Kidney (tissue), 14 donors: ENCODE data around the gene SLC12A7. TPM values are rescaled to one million over a fixed set of nuclear protein-coding genes. Genes with fewer than 3 reads are reported as not detected.

ENCODE experiments used
- DNase-seq, 5 donors: peaks; one replicate each; pipeline ENCODE4 v3.0.0-alpha.2; 2013 to 2020
- FAIRE-seq: peaks from 2 replicates; lab custom pipeline; 2012; peaks lifted over from hg19 to GRCh38; lab: Jason Lieb, UNC
- H3K27ac ChIP-seq, 2 donors: one replicate each; pipeline ENCODE4 v1.7.0; 2013; ENCODE audit warnings: low read depth in 2 of 2, low read length in 2 of 2, inconsistent platforms in 1 of 2
- H3K27me3 ChIP-seq: one replicate; pipeline ENCODE4 v1.7.1; 2013; ENCODE audit warnings: low read length, inconsistent platforms; ENCODE audit not compliant: control insufficient read depth, insufficient read depth
- H3K36me3 ChIP-seq, 3 donors: one replicate each; pipeline versions ENCODE4 v1.7.0 to v1.7.1; 2013; ENCODE audit warnings: low read length in 3 of 3, control low read depth in 1 of 3, inconsistent platforms in 1 of 3; ENCODE audit not compliant: insufficient read depth in 3 of 3, control insufficient read depth in 2 of 3
- H3K4me1 ChIP-seq, 3 donors: one replicate each; pipeline versions ENCODE4 v1.7.0 to v1.7.1; 2013; ENCODE audit warnings: low read length in 3 of 3, inconsistent platforms in 1 of 3, low read depth in 1 of 3; ENCODE audit not compliant: control insufficient read depth in 2 of 3, insufficient read depth in 2 of 3
- H3K4me3 ChIP-seq, 3 donors: one replicate each; pipeline versions ENCODE4 v1.7.0 to v1.8.1; 2013; ENCODE audit warnings: low read length in 3 of 3, control low read depth in 1 of 3, inconsistent platforms in 1 of 3
- H3K9ac ChIP-seq, 3 donors: one replicate each; pipeline versions ENCODE4 v1.7.0 to v1.7.1; 2013; ENCODE audit warnings: low read length in 3 of 3, control low read depth in 1 of 3, inconsistent platforms in 1 of 3
- H3K9me3 ChIP-seq, 3 donors: one replicate each; pipeline versions ENCODE4 v1.7.0 to v1.7.1; 2013; ENCODE audit warnings: low read length in 3 of 3, control low read depth in 1 of 3, inconsistent platforms in 1 of 3; ENCODE audit not compliant: control insufficient read depth in 2 of 3, insufficient read depth in 1 of 3
- intact Hi-C: fragments of 100-400 bp; cut with DNase I; formaldehyde crosslinking; loops from one replicate; pipeline ENCODE4 v1.11.1; 2022
- polyA plus RNA-seq: library from polyadenylated mRNA; stranded (reverse); fragments of 350-450 nt; fragmentation: Illumina TruSeq; extraction: RNeasy Lipid Tissue Mini Kit (QIAGEN cat#74804); gene quantifications from one replicate; pipeline ENCODE4 v1.2.3, GENCODE V29; 2014; ENCODE audit warnings: low read depth, low replicate concordance; ENCODE audit not compliant: insufficient read depth
- total RNA-seq: library from RNA; stranded (reverse); fragmentation: NEBNext Ultra II Directional; extraction: Animal tissue kit (Norgen Biotek cat#: 25700); gene quantifications from one replicate; pipeline ENCODE4 v1.2.1, GENCODE V29; 2021
- TF ChIP-seq, protein P1 (sequence below): IDR thresholded peaks from 3 replicates; pipeline ENCODE4 v1.5.1; 2012; ENCODE audit warnings: mild to moderate bottlenecking, moderate library complexity, borderline replicate concordance; ENCODE audit not compliant: insufficient read depth; ENCODE audit errors: extremely low read depth
- donor health status: control.
- donor health status: control.
- donor health status: control.
- donor health status: control.
- donor health status: control.
- donor health status: DM: yes; HTN: yes; CAD: no.
- donor health status: Normal renal cell carcinoma (clear cell type).

SLC12A7 gene
- total and polyA plus RNA-seq, 2 donors from 2014 or later = 28.2 to 92.9 TPM

DNA sequence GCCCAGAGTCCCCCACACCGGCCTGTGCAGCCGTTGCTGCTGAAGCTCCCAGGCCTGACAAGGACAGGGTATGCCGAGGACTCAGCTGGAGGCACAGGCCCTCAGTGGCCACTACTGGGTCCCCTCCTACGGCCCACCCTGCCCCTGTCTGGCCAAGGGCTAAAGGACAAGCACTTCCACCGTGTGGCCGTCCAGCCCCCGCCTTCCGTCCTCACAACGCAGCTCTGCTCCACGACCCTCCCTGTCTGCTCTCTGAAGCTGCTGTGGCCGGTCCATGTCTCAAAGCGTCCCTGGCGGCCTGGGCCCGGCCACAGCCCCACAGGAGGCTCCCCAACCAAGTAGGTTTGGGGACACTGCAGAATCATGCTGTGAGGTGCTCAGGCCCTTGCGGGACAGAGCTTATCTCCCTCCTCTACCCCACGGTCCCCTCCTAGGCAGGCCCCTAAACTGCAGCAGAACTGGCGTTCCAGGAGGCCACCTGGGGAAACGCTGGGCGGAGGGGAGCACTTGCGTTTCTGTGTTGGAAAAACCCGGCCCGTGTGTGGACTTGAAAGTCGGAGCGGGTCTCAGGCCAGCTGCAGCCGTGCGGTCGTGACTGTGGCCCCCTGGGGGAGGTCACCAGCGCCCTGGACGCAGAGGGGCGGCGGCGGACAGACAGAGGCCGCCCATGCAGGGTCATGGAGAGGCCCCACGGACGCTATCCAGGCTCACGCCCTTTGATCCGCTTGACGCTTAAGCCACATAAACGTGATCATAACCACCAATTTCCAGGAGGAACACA is 57.7 kb downstream of the SLC12A7 start:
- TF ChIP-seq, protein P1, sequence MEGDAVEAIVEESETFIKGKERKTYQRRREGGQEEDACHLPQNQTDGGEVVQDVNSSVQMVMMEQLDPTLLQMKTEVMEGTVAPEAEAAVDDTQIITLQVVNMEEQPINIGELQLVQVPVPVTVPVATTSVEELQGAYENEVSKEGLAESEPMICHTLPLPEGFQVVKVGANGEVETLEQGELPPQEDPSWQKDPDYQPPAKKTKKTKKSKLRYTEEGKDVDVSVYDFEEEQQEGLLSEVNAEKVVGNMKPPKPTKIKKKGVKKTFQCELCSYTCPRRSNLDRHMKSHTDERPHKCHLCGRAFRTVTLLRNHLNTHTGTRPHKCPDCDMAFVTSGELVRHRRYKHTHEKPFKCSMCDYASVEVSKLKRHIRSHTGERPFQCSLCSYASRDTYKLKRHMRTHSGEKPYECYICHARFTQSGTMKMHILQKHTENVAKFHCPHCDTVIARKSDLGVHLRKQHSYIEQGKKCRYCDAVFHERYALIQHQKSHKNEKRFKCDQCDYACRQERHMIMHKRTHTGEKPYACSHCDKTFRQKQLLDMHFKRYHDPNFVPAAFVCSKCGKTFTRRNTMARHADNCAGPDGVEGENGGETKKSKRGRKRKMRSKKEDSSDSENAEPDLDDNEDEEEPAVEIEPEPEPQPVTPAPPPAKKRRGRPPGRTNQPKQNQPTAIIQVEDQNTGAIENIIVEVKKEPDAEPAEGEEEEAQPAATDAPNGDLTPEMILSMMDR = no peak
- Histone ChIP-seq H3K9ac (no peak overlapping the region), H3K27me3 (no peaks in the 10 kb centered on the region)

DNA sequence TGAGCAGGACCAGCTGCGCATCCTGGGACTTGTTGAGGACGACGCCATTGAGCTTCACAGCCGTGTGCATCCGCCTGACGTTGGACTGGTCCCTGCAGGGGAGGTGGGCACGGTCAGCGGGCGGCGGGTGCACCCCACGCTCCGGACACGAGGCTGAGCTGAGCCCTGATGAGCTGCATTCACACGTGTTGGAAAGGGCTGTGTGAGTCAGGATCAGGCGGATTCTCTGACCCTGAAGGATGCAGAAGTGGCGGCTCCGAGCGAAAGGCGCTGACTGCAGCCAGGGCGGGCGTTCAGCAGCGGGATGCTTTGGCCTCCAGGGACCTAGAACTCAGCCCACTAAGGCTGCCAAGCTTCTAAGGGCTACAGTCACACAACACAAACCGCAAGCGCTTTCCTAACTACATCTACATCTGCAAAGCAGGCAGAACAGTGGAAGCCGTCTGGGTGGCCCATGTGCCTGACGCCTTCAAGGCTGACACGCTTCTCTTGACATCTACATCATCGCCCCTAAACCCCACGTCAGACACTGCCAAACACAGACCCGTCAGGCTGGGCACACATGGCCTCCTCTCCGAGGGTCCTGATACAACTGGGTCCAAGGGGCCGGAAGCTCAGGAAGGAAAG is 58.4 kb downstream of the SLC12A7 start:
- no peak for FAIRE-seq

More for the DNA sequence above, 57.7 kb downstream of the SLC12A7 start:
- Histone ChIP-seq H3K36me3 (peaks cover 3 to 48% (median 27%) of the 10 kb centered on the region in 3 donors), H3K4me3 (no peak overlapping the region), H3K4me1 (no peaks in the 10 kb centered on the region), H3K9me3 (no peaks in the 10 kb centered on the region), H3K27ac (no peak overlapping the region)
- no peak for FAIRE-seq
- peak in 1 of 5 donors; percentile 76 for DNase-seq
- intact Hi-C loops = no loop called here

DNA sequence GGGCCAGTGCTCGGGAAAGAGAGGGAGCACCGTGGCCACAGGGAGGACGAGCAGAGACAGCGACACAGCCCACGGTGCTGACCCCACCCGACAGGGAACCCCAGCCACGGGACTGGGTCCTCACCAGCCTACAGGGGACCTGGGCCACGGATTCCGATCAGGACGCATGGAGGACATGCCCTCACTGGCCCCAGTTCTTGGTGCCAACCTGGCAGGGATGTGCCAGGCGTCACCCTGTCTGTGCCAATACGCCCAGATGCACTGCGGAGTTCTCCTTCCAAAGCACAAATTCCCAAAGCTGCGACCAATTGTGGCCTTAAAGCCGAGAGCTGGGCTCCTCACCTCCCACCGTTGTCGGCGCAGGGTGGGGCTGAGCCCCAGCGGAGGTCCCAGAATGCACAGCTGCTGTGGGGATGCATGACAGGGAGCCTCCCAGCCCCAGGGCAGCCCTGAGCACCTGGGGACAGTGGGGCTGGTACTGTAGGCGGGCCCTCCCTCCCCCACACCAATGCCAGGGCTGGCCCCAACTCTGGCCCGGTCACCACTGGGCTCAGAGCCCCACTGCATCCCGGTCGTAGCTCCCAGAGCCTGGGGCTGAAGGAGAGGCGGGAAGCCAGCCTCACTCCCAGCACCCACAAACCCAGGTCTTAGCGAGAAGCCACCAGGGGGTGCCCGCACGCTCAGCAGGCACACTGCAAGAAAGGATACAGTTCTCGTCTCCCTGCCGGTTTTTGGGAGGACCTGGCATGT is 59.0 kb downstream of the SLC12A7 start:
- intact Hi-C loops = no loop called here
- TF ChIP-seq, protein P1 = no peak
- Histone ChIP-seq H3K9ac (no peak overlapping the region), H3K9me3 (no peaks in the 10 kb centered on the region), H3K36me3 (peaks cover 3 to 35% (median 26%) of the 10 kb centered on the region in 3 donors), H3K27ac (no peak overlapping the region), H3K27me3 (no peaks in the 10 kb centered on the region), H3K4me3 (no peak overlapping the region), H3K4me1 (no peaks in the 10 kb centered on the region)
- peak in 1 of 5 donors; percentile 70 for DNase-seq
- FAIRE-seq = no peak

More for the DNA sequence above, 58.4 kb downstream of the SLC12A7 start:
- Histone ChIP-seq H3K36me3 (peaks cover 3 to 42% (median 26%) of the 10 kb centered on the region in 3 donors), H3K9ac (no peak overlapping the region), H3K9me3 (no peaks in the 10 kb centered on the region), H3K4me1 (no peaks in the 10 kb centered on the region), H3K27ac (no peak overlapping the region), H3K4me3 (no peak overlapping the region), H3K27me3 (no peaks in the 10 kb centered on the region)
- intact Hi-C loops = no loop called here
- DNase-seq = peak in 1 of 5 donors; percentile 82
- TF ChIP-seq, protein P1 = no peak
